ENCODE results near the gene CCDC14.
"Not testable (repeated sequence)": the region's sequence is repeated elsewhere in the genome, so short reads cannot be mapped to it uniquely, and the experiment has no call there.

The CCDC14 gene

DNA sequence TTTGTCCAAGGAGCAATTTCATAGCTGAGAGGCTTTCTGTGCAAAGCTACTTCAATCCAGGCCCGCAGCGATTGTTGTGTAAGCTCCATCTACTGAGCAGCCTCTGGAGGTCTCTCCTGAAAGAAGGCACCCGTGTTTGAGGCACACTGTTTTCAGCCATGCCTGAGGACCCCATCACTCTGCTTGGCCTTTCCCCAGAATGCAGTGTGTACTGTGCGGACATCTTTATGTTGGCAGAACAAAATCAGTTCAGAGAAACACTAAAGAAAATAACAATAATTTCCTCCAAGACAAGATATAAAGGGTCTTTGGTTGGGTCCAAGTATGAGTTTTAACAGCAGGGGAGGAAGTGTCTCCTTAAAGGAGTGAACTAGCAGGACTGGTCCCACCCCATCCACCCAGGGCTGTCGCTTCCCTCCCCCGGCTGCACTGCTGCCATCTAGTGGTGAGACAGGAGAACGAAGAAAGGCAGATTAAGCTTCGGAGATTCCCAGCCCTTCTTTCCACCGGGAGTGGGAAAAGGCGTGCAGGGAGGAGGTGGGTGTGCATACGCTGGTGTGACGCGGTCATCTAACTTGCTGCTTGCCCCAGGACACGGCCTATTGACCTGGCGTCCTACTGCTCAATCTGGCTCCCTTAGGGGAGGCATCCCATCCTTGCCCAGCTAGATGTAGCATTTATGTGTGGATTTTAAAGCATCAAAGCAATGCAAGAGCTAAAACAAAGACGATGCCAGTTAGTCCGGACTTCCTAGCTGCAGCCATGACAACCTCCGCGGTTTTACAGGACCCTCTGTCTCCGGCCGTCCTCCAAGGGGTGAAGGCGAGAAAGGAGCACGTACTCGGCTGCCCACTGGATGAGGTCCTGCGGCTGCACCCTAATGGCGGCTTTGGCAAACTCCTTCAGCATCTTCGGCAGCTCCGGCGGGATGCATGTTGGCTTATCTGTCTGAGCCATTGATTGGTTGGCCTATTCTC lies 18.8 kb upstream of the CCDC14 start:
- POLR2A ChIA-PET; H3K4me1 ChIP-seq (ENCODE audit: control extremely low read depth in 1 of 4, control insufficient read depth in 4 of 4, insufficient read depth in 4 of 4, low read length in 3 of 4); H3K9me3 ChIP-seq (ENCODE audit: control extremely low read depth in 1 of 5, control insufficient read depth in 4 of 5, insufficient read depth in 2 of 5, low read depth in 1 of 5, low read length in 4 of 5); H3K36me3 ChIP-seq (ENCODE audit: control insufficient read depth in 4 of 4, insufficient read depth in 4 of 4, low read length in 3 of 4); H3K27ac ChIP-seq (ENCODE audit: insufficient read depth in 1 of 2, low read depth in 1 of 2, low read length in 2 of 2, poor library complexity in 1 of 2, severe bottlenecking in 2 of 2): not testable (repeated sequence)
- Histone ChIP-seq H3K27me3 (replicated peaks in 2 of 5; ENCODE audit: control insufficient read depth in 4 of 5, insufficient read depth in 5 of 5, low read length in 4 of 5) (peaks cover 4 to 34% (median 21%) of the 10 kb centered on the region in 5 experiments), H3K4me3 (ENCODE audit: control insufficient read depth in 1 of 7, extremely low read depth in 1 of 7, insufficient read depth in 4 of 7, low read depth in 2 of 7, low read length in 6 of 7) (peak overlapping the region in 2 of 7 experiments; percentile 19 to 53)
- DNase-seq = peak in 2 of 3 donors; percentile 18 to 22
- CTCF ChIA-PET = interaction anchor here (1.1 to 1.9 kb wide), 4 partner anchors 9 to 39 kb away, joined by 4 to 9 read pairs (median 6); partner anchors contain the start of gene CCDC14
- 18% methylated on average over 16 of the region's 29 CpGs for WGBS (ENCODE audit: insufficient coverage)

DNA sequence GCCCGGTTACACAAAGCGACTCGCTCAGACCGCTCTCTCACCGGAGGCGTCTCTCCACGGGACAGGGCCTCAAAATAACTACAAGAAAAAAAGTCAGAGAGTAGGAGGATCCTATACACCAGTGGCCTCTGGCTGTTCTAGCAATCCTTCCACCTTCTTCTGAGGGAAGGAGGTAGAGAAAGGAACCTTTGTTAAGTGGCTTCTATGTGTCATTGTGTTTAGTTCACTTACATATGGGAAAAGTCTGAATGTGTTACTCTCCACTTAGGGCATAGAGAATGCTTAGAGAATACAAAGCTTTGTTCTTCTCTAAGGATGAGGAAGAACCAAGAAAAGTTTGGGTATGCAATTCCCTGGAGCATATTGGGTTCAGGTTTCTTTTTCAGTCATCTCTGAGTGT lies 15.9 kb upstream of the CCDC14 start:
- DNase-seq; H3K4me1 ChIP-seq (ENCODE audit: control extremely low read depth in 1 of 4, control insufficient read depth in 4 of 4, insufficient read depth in 4 of 4, low read length in 3 of 4); H3K27ac ChIP-seq (ENCODE audit: insufficient read depth in 1 of 2, low read depth in 1 of 2, low read length in 2 of 2, poor library complexity in 1 of 2, severe bottlenecking in 2 of 2); H3K4me3 ChIP-seq (ENCODE audit: control insufficient read depth in 1 of 7, extremely low read depth in 1 of 7, insufficient read depth in 4 of 7, low read depth in 2 of 7, low read length in 6 of 7); H3K36me3 ChIP-seq (ENCODE audit: control insufficient read depth in 4 of 4, insufficient read depth in 4 of 4, low read length in 3 of 4); CTCF ChIA-PET; H3K9me3 ChIP-seq (ENCODE audit: control extremely low read depth in 1 of 5, control insufficient read depth in 4 of 5, insufficient read depth in 2 of 5, low read depth in 1 of 5, low read length in 4 of 5); POLR2A ChIA-PET: not testable (repeated sequence)
- H3K27me3 ChIP-seq (replicated peaks in 2 of 5; ENCODE audit: control insufficient read depth in 4 of 5, insufficient read depth in 5 of 5, low read length in 4 of 5) = peaks cover 2 to 21% (median 14%) of the 10 kb centered on the region in 5 experiments
- no CpG with 5 or more reads among the region's 7 CpGs for WGBS (ENCODE audit: insufficient coverage)

GRCh38 chr3:123976181-123976898 lies 15.3 kb upstream of the CCDC14 start:
- H3K9me3 ChIP-seq (ENCODE audit: control extremely low read depth in 1 of 5, control insufficient read depth in 4 of 5, insufficient read depth in 2 of 5, low read depth in 1 of 5, low read length in 4 of 5); H3K4me3 ChIP-seq (ENCODE audit: control insufficient read depth in 1 of 7, extremely low read depth in 1 of 7, insufficient read depth in 4 of 7, low read depth in 2 of 7, low read length in 6 of 7); H3K36me3 ChIP-seq (ENCODE audit: control insufficient read depth in 4 of 4, insufficient read depth in 4 of 4, low read length in 3 of 4); DNase-seq; CTCF ChIA-PET; POLR2A ChIA-PET; H3K27ac ChIP-seq (ENCODE audit: insufficient read depth in 1 of 2, low read depth in 1 of 2, low read length in 2 of 2, poor library complexity in 1 of 2, severe bottlenecking in 2 of 2); H3K4me1 ChIP-seq (ENCODE audit: control extremely low read depth in 1 of 4, control insufficient read depth in 4 of 4, insufficient read depth in 4 of 4, low read length in 3 of 4): not testable (repeated sequence)
- H3K27me3 ChIP-seq (replicated peaks in 2 of 5; ENCODE audit: control insufficient read depth in 4 of 5, insufficient read depth in 5 of 5, low read length in 4 of 5) = peaks cover 0 to 15% (median 9%) of the 10 kb centered on the region in 5 experiments
- 95% methylated on average over 2 of the region's 4 CpGs for WGBS (ENCODE audit: insufficient coverage)

DNA sequence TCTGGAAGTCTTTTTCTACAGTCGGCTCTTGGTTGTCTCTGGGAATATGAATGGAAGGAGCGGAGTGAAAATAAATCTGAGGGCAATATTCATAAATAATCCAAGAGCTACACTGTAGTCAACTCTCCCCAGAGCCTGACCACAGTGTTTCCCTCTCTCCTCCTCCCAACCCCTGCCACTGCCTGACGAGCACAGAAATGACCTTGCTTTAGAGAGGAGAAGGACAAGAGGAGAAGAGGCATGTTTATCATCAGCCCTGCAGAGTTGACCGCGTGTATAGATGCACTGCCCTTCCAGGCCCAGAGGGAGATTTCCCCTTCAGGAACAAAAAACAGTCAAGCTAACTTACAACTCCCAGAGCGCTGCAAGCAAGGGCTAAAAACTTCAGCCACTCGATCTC lies 14.0 kb upstream of the CCDC14 start:
- H3K9me3 ChIP-seq (ENCODE audit: control extremely low read depth in 1 of 5, control insufficient read depth in 4 of 5, insufficient read depth in 2 of 5, low read depth in 1 of 5, low read length in 4 of 5); H3K4me1 ChIP-seq (ENCODE audit: control extremely low read depth in 1 of 4, control insufficient read depth in 4 of 4, insufficient read depth in 4 of 4, low read length in 3 of 4); H3K27ac ChIP-seq (ENCODE audit: insufficient read depth in 1 of 2, low read depth in 1 of 2, low read length in 2 of 2, poor library complexity in 1 of 2, severe bottlenecking in 2 of 2); H3K36me3 ChIP-seq (ENCODE audit: control insufficient read depth in 4 of 4, insufficient read depth in 4 of 4, low read length in 3 of 4); CTCF ChIA-PET; DNase-seq; H3K4me3 ChIP-seq (ENCODE audit: control insufficient read depth in 1 of 7, extremely low read depth in 1 of 7, insufficient read depth in 4 of 7, low read depth in 2 of 7, low read length in 6 of 7); POLR2A ChIA-PET; H3K27me3 ChIP-seq (replicated peaks in 2 of 5; ENCODE audit: control insufficient read depth in 4 of 5, insufficient read depth in 5 of 5, low read length in 4 of 5): not testable (repeated sequence)
- no CpG with 5 or more reads among the region's 7 CpGs for WGBS (ENCODE audit: insufficient coverage)

DNA sequence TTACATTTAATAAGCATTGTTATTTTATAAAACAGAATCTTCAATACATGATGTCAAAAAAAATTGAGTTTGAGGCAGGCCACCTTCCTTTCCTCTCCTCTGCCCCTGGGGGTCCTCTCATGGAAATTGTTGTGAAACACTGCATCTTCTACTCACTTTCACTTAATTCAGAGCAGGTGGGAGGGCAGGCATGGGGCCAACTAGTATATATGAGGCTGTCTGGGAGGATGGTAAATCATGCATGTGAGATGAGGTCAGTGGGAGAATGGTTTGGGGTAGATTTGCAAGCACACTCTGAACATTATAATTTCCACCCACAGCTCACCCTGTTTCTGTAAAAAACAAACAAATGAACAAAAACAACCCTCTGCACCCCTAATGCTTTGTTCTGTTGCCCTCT lies 10.4 kb upstream of the CCDC14 start:
- no peak overlapping the region for H3K4me3 ChIP-seq (ENCODE audit: control insufficient read depth in 1 of 7, extremely low read depth in 1 of 7, insufficient read depth in 4 of 7, low read depth in 2 of 7, low read length in 6 of 7)
- H3K9me3 ChIP-seq (ENCODE audit: control extremely low read depth in 1 of 5, control insufficient read depth in 4 of 5, insufficient read depth in 2 of 5, low read depth in 1 of 5, low read length in 4 of 5) = no peaks in the 10 kb centered on the region
- ChIA-PET CTCF (interaction anchor here (1.7 kb wide), 1 partner anchor 30 kb away, joined by 4 read pairs; no protein-coding TSS in a partner anchor), POLR2A (no interaction called here)
- no peak overlapping the region for H3K27ac ChIP-seq (ENCODE audit: insufficient read depth in 1 of 2, low read depth in 1 of 2, low read length in 2 of 2, poor library complexity in 1 of 2, severe bottlenecking in 2 of 2)
- no peak for DNase-seq
- no peaks in the 10 kb centered on the region for H3K4me1 ChIP-seq (ENCODE audit: control extremely low read depth in 1 of 4, control insufficient read depth in 4 of 4, insufficient read depth in 4 of 4, low read length in 3 of 4)
- H3K27me3 ChIP-seq (replicated peaks in 2 of 5; ENCODE audit: control insufficient read depth in 4 of 5, insufficient read depth in 5 of 5, low read length in 4 of 5) = peaks cover 0 to 2% (median 0%) of the 10 kb centered on the region in 5 experiments
- H3K36me3 ChIP-seq (ENCODE audit: control insufficient read depth in 4 of 4, insufficient read depth in 4 of 4, low read length in 3 of 4) = no peaks in the 10 kb centered on the region

DNA sequence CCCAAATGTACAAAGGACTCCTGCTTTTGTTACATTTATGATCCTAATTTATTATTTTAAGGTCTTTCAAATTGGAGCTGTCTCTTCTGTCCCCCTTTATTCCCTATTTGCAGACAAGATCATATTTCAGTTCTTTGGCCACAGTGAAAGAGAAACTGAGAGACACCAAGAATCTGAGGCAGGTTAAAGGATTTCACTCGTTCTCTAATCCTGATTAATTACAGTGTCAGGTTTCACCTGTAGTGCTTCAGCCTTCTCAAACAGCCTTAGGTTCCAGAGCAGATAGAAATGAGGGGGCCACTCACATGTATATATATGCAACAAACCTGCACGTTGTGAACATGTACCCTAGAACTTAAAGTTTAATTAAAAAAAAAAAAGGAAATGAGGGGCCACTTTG lies 6.2 kb upstream of the CCDC14 start:
- POLR2A ChIA-PET; H3K27ac ChIP-seq (ENCODE audit: insufficient read depth in 1 of 2, low read depth in 1 of 2, low read length in 2 of 2, poor library complexity in 1 of 2, severe bottlenecking in 2 of 2); H3K4me1 ChIP-seq (ENCODE audit: control extremely low read depth in 1 of 4, control insufficient read depth in 4 of 4, insufficient read depth in 4 of 4, low read length in 3 of 4); H3K27me3 ChIP-seq (replicated peaks in 2 of 5; ENCODE audit: control insufficient read depth in 4 of 5, insufficient read depth in 5 of 5, low read length in 4 of 5); DNase-seq; CTCF ChIA-PET; H3K9me3 ChIP-seq (ENCODE audit: control extremely low read depth in 1 of 5, control insufficient read depth in 4 of 5, insufficient read depth in 2 of 5, low read depth in 1 of 5, low read length in 4 of 5); H3K36me3 ChIP-seq (ENCODE audit: control insufficient read depth in 4 of 4, insufficient read depth in 4 of 4, low read length in 3 of 4); H3K4me3 ChIP-seq (ENCODE audit: control insufficient read depth in 1 of 7, extremely low read depth in 1 of 7, insufficient read depth in 4 of 7, low read depth in 2 of 7, low read length in 6 of 7): not testable (repeated sequence)
- WGBS (ENCODE audit: insufficient coverage) = 80% methylated on average over 2 of the region's 2 CpGs

GRCh38 chr3:123966799-123967198 lies 5.8 kb upstream of the CCDC14 start:
- H3K36me3 ChIP-seq (ENCODE audit: control insufficient read depth in 4 of 4, insufficient read depth in 4 of 4, low read length in 3 of 4); H3K4me3 ChIP-seq (ENCODE audit: control insufficient read depth in 1 of 7, extremely low read depth in 1 of 7, insufficient read depth in 4 of 7, low read depth in 2 of 7, low read length in 6 of 7); CTCF ChIA-PET; H3K27ac ChIP-seq (ENCODE audit: insufficient read depth in 1 of 2, low read depth in 1 of 2, low read length in 2 of 2, poor library complexity in 1 of 2, severe bottlenecking in 2 of 2); H3K4me1 ChIP-seq (ENCODE audit: control extremely low read depth in 1 of 4, control insufficient read depth in 4 of 4, insufficient read depth in 4 of 4, low read length in 3 of 4); POLR2A ChIA-PET; H3K9me3 ChIP-seq (ENCODE audit: control extremely low read depth in 1 of 5, control insufficient read depth in 4 of 5, insufficient read depth in 2 of 5, low read depth in 1 of 5, low read length in 4 of 5); H3K27me3 ChIP-seq (replicated peaks in 2 of 5; ENCODE audit: control insufficient read depth in 4 of 5, insufficient read depth in 5 of 5, low read length in 4 of 5); DNase-seq: not testable (repeated sequence)
- no CpG with 5 or more reads among the region's 1 CpG for WGBS (ENCODE audit: insufficient coverage)

All from common myeloid progenitor, CD34-positive (primary cell).